Activated T-cell treated with anti-CD3 and anti-CD28 coated beads, Interleukin-2, amount 50 U/mL, for 1 hour (primary cell): ENCODE results near the gene PCP4L1.
"Not testable (repeated sequence)": the region's sequence is repeated elsewhere in the genome, so short reads cannot be mapped to it uniquely, and the experiment has no call there.

Experiments used
- DNase-seq: peaks from one replicate; pipeline ENCODE4 v3.0.0-alpha.2; 2020

Gene PCP4L1

DNA sequence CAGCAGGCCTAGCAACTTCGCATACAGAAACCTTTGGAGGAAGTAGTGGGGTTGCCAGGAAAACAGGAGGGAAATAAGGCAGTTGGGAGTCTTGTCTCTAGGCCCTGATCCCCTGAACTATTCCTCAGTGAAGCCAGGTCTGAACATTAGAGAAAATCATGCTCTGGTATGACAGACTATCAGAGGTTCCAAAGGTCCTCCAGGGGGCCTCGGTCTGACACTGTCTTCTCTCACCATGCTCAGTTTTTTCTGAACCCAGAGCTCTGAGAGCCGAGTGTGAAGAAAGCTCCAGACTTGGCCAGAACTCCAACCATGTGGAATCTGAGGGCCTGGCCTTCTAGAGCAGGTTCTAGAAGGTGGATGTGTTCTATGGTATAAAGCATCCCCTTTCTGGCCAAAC, 28.6 kb upstream of the PCP4L1 start:
- no peak for DNase-seq

DNA sequence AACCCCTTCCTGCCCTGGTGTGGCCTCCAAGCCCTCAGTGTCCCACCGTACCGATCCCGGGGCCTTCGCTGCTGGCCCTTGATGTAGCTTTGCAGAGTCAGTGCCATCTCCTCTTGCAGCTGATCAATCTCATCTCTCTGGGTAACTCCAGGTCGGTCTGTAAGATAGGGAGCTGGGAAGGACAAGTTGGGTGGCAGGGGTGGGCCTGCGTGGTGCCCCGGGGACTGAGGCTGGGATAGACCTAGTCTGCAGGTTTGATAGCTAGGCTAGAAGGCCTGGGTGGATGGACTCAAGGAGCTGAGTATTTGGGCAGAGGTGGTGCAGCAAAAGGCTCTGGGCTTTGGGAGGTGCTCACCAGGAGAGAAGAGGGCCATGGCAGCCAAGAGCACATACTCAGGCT, 27.8 kb upstream of the PCP4L1 start:
- DNase-seq, result no peak

DNA sequence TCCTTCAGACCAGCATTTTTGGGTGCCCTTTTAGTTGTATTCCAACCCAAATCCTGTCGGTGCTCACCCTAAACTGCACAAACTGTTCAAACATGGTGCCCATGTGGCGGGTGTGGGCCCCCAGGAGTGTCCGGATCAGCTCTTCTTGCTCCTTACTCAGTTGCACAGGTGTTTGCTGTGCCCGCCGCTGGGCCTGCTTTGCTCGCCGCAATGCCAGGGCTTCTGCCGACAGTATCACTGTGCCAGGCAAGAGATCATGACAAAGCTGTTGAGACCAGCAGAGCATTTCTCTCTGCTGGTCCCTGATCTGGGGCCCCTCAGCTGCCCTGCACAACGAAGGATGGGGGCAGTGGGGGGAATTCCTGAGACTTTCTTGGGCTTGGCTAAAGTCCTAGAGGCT, 25.4 kb upstream of the PCP4L1 start:
- no peak for DNase-seq

DNA sequence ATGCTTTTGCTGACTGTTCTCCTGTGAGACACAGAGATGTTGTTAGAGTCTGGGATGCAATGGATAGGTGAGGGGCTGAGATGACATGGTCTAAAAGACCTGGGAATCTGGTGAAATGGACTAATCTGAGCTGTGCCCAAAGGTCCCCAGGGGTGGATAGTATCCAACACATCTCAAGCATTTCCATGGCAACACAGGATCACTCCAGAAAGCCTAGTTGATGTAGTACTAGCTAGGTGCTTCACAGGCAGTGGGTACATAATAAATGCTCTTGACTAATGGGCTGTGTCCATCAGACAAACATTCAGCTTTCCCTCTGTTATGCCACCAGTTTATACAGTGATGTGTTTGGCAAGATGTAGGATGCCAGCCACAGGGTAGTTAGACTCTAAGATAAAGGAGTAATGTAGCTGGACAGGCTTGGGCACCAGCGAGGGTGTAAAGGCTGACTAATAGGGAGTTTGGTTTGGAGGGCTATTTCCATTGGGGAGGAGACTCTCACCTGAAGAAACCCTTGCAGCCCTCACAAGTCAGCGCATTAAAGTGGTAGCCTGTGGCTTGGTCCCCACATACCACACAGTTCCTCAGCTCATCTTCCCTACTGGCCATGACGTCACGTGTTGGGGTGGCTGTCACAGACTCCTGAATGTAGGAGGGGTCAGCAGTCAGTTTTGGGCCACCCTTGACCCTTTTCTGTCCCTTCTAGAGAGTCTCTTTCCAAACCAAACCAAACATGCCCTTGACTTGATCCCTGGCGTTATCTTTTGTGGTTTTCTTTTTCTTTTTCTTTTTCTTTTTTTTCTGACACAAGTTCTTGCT, 22.4 kb upstream of the PCP4L1 start:
- no peak for DNase-seq

DNA sequence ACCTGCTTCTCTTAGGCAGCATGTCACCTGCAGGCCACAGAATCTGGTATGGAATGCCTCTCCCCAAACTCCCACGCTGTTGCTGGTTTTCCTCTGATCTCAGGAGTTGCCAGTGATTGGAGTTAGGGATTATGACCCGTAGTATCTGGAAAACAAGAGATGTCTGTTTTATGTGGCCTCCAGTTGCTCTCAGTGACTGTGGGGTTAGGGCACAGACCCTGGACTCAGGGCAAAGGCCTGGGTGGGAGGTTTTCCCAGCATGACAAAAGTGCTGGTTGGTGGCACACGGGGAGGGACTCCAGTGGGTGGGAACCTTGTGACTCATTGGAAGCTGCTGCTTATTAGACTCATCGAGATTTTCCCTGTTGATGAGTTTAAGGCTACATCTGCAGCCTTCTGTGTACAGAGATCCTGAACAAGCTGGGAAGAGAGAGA, 20.5 kb upstream of the PCP4L1 start, which contains the start of gene NR1I3:
NR1I3 (minus strand) TSS at position 165 of the 435 bp plus-strand sequence. CDS start 1,638 bp downstream, outside the sequence.
- no peak for DNase-seq

DNA sequence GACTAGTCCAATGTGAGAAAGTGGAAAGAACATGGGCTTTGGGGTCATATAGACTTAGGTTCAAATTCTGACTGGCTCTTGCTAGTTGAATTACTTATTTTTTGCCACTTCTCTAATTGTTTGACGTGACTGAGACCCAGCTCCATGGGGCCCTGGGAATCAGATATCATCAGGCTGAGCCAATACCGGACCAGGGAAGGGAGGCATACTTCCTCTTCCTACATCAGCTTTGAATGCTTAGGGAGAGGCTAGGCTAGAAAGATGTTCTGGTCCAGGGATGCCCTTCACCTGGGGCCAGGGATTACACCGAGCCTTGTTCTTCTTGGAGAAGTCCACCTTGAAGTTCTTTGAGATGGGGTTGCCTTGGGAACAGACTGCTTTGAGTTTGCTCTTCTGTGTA, 16.9 kb upstream of the PCP4L1 start:
- DNase-seq, result no peak

DNA sequence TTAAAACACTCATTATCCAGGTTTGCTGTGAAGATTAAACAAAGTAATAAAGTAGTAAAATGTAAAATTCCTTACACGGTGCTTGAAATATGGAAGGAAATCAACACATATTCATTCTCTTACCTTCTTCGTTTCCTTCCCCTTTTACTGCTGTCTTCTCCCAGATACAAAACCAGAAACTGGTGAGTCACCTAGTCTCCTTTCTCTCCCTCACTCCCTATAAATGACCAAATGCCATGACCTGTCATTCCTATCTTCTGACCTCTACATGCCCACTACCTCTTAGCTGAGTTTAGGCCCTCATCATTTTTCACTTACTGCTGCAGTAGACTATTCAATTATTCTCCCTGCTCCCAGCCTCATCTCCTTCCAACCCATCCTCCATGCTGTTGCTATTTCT, 16.2 kb upstream of the PCP4L1 start:
- DNase-seq, result no peak

DNA sequence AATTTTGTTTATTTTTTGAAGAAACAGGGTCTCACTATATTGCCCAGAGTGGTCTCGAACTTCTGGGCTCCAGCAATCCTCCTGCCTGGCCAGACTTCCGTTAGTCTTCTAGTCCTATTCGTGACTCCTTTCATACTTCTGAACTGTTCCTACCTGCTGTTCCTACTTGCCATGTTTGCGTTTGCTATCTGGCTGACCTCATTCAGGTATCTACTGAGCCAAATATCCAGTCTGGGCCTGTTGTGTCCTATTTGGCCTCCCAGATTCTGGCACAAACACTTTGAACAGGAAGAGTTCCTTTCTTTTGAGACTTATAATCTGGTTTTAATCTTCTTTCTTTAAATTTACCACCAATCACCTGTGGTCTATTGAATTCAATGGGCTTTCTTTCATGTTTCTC, 13.7 kb upstream of the PCP4L1 start:
- no peak for DNase-seq

DNA sequence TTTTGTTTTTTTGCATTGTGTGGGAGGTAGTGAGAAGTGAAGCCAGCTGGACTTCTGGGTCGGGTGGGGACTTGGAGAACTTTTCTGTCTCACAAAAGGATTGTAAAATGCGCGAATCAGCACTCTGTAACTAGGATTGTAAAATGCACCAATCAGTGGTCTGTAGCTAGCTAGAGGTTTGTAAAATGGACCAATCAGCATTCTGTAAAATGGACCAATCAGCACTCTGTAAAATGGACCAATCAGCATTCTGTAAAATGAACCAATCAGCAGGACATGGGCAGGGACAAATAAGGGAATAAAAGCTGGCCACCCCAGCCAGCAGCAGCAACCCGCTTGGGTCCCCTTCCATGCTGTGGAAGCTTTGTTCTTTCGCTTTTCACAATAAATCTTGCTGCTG, 8.4 kb upstream of the PCP4L1 start:
- not testable (repeated sequence) for DNase-seq

DNA sequence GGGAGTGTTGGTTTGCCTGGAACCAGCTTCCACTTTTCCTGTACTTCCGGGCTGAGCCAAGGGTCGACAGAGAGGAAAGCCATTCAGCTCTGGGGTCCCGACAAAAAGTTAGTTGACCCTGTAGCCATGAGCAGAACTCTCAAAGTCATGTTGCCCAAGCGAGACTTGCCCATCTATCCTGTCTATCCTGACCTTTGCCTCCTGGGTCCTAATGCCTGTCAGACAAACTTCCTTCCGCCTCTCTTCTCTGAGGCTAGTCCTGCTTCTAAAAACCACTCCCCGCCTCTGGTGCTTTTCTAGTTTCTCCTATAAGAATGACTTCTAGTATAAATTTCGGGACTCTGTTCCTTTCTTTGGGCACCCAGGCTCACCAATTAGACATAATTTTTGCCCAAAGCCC, 7.7 kb upstream of the PCP4L1 start:
- DNase-seq, result no peak

DNA sequence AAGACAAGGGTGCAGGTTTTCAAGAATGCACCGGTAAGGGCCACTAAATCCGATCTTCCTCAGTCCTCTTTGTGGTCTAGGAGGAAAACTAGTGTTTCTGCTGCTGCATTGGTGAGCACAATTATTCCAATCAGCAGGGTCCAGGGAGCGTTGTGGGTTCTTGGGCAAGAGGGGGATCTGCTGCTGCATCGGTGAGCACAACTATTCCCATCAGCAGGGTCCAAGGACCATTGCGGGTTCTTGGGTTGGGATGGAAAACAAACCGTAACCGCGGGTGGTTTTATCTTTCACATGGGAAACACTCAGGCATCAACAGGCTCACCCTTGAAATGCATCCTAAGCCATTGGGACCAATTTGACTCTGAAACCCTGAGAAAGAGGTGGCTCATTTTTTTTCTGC, 7.0 kb upstream of the PCP4L1 start:
- no peak for DNase-seq

DNA sequence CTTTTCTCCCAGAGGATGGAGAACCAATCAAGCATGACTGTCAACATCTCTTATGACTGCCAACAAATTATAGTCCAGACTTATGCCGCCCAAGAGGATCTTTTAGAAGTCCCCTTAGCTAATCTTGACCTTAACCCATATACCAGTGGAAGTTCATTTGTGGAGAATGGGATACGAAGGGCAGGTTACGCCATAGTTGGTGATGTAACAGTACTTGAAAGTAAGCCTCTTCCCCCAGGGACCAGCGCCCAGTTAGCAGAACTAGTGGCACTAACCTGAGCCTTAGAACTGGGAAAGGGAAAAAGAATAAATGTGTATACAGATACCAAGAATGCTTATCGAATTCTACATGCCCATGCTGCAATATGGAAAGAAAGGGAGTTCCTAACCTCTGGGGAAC, 3.2 kb upstream of the PCP4L1 start:
- not testable (repeated sequence) for DNase-seq

DNA sequence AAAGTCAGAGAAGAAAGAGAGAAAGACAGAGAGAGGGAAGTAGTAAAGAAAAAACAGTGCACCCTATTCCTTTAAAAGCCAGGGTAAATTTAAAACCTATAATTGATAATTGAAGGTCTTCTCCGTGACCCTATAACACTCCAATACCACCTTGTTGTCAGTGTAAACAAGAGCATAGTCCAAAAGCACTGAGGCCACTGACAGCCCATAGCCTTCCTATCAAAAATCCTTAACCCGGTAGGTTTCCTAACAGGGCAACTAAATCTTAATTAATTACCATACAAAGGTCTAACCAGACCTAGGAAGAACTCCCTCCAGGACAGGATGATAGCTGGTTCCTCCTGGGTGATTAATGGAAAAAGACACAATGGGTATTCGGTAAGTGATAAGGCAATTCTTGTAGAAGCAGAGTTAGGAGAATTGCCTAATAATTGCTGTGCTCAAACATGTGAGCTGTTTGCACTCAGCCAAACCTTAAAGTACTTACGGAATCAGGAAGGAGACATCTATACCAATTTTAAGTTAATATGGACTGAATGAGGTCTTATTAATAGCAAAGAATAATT, 2.5 kb upstream of the PCP4L1 start:
- DNase-seq, result not testable (repeated sequence)

DNA sequence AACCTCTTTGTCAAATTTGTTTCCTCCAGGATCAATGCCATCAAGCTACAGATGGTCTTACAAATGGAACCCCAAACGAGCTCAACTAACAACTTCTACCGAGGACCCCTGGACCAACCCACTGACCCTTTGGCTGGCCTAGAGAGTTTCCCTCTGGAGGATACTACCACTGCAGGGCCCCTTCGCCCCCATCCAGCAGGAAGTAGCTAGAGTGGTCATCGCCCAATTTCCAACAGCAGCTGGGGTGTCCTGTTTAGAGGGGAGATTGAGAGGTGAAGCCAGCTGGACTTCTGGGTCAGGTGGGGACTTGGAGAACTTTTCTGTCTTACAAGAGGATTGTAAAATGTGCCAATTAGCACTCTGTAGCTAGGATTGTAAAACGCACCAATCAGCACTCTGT, 1.4 kb upstream of the PCP4L1 start:
- not testable (repeated sequence) for DNase-seq

DNA sequence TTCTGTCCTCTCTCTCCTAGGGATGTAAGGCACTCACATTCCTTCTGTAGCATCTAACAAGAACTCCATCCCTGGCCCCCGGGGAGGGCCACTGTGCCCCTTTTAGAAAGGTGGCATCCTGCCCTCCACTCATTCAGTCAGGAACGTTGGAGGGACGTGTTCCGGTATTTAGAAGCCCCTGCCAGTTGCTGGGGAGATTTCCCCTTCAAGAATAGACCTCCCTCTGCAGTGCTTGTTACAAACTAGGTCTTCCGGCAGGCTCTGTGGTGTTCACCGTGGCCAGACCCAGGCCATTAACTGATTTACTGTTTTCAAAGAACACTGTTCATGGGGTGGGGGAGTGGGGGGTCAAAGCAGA, 779 bp downstream of the PCP4L1 start:
- DNase-seq, result no peak

DNA sequence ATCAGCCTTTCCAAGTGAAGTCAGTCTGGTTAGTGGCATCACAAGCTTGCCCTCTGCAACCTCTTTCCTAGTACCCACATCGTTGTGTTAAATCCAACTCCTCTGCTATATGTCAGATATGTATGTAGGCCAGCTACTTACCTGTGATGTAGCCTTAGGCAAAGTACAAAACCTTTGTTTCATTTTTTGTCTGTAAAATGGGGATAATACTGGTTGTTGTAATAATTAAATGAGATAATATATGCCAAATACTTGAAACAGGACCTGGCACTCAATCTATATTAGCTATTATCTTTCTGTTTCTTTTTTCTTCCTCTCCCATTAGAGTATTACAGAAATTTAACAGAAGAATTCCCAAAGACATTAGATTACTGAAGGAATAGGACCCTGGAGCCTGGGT, 1.2 kb downstream of the PCP4L1 start:
- DNase-seq, result no peak

DNA sequence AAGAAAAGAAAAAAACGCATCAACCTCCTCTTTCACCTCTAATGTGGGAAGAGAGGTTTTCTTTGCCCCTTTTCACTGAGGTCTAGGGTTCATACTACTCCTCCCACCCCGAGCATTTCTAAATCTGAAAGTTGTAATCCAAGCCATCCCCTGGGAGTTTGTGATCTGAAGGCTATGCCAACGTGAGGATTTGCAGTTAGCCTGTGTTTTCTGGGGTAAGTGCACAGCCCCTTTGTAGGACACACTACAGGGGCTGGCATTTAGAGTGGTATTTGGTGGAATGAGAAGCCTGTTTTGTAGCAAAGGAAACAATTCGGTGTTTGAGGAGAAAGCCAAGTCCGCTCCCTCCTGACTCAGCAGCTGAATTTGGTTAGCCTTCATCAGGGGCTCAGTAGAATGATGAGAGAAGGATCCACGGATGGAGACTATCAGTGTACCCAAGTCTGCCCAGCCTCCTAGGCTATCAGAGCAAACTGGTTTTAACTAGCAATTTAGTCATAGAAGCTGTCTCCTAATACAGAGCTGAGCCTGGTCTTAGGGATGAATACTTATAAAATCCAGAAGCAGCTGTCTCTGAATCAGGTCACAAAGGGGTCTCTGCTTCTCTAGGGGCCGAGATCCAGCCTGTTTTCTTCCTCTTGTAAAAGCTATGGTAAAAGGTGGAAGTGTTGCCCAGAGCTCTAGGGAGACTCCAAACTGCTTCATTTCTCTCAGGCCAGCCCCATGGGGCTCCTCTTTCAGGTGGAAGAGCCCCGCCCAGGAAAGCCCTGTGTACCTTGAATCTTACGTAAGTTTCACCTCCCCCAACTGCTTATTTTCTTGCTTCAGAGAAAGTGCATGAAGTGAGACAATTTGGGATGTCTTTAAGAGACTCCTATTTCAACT, 2.1 kb downstream of the PCP4L1 start:
- DNase-seq, result no peak

DNA sequence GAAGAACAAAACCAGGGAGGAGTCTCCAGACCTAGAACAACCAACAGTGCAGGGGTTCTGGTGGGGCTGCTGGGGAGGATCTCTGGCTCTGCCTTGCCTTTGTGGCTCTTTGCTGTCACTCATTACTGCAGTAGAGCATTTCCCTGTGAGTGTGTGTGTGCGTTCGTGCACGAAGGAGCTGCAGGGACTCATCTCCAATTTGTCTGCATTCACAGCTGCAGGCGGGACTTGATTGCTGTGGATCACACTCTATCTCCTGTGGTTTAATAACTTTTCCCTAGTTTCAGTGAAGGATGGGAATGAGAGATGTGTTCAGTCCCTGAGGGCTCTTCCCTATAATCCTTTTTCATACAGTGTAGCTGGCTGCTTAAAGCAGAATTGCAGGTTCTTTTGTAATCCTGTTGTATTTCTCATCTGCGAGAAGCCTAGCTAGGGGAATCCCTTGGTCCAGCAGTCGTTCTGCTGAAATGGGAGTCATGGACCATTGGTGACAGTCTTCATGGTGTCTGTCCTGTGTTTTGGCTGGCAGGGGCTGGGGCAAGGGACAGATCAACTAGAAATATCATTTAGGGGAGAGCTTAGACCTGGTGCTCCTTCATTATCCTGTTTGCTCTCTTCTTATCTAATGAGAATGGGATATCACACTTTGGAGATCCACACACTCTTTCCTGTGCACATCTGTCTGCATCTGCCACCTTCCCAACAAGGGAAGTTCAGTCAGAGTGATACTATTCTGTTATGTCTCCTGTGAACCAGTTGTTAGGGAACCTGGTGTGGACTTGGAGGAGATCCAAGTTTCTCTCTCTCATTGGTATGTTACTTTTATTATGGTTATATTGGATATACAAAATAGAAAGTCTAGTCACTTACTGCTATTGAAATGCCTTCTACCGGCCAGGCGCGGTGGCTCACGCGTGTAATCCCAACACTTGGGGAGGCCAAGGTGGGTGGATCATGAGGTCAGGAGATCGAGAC, 3.0 kb downstream of the PCP4L1 start:
- DNase-seq, result no peak

DNA sequence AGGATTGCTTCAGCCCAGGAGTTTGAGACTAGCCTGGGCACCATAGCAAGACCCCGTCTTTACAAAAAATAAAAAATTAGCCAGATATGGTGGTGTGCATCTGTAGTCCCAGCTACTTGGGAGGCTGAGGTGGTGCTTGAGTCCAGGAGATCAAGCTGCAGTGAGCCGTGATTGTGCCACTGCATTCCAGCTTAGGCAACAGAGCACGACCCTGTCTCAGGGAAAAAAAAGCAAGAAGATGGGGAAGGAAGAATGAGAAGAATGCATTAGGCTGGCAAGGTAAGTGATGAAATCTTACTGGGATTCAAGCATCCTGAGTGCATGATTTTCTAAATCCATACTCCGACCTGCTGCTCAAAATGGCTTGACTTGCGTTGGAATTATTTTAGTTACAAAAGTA, 6.8 kb downstream of the PCP4L1 start:
- no peak for DNase-seq

DNA sequence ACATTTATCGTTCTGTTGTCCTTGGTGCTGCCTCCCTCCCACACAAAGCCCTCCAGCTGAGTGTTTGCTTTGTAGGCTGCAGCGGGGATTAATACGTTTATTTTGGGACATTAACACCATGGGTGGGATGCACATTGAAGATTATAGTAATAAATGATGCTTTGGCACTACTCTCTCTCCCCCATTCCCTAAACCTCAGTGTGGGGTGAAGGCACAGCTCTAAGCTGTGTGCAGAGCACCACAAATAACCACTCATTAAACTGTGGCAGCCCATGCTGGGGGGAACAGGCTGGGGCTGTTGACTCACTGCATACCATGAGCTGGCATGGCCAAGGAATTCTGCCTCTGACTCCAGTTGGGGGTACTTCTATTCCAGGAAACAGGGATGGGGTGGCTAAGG, 7.7 kb downstream of the PCP4L1 start:
- no peak for DNase-seq

DNA sequence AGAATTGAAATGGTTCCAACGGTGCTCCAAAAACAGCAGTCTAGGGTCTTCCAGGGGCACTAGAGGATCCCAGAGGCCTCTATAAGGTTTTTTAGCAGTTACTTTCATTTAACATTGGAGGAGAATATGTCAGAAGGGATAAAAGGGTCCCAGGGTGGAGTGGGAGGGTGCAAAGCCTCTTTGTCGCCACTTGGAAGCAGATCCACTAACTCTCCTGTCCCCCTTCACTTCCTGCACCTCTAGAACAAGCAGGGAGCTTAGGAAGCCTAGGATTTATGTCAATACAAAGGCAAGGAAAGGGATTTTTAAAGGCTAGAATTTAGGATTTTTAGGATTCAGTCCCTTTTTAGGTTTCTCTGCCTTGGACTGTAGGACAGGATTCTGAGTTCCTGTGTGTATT, 8.3 kb downstream of the PCP4L1 start:
- no peak for DNase-seq

DNA sequence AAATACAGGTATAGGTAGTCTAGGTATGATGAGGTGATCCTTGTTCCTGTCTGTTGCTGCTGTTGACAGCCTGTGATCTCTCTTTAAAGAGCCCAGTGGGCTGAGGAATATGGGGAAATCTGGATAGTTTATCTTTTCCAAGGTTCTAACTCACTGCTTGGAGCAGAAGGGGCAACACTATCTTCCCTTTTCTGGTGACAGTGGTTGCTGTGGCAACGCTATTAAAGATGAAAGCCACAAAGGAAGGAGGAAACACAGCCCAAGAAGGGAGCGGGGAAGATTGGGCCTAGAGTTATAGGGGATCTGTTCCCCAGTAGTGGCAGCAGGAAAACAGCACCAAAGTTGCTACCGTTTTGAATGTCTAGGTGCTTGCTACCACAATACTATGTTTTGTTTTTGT, 8.8 kb downstream of the PCP4L1 start:
- no peak for DNase-seq

DNA sequence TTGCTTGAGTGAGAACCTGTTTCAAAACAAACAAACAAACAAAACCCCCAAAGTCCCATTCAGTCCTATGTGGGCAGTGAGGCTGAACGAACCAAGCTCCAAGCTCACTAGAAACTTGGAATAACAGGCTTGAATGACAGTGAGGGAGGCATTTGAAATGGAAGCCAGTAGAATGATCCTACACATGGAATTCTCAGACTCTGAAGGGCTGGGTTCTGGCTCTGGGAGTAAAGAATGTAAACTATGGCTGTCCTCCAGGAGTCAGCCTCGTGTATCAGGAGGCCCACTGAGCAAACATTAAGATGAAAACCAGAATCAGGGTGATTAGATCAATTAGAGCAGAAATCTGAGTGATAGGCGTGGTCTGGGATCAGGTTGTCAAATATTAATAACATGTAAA, 14.9 kb downstream of the PCP4L1 start:
- DNase-seq, result no peak
